PC-3 (cell line): ENCODE results near the gene PLEKHA1.

ENCODE experiments used
- EZH2 ChIP-seq: fragments of 300-600 bp; sonication (generic); IDR thresholded peaks from one replicate; pipeline ENCODE4 v1.6.1; 2017; ENCODE audit warnings: antibody characterized with exemption, mild to moderate bottlenecking, low read length; ENCODE audit not compliant: unreplicated experiment
- EZH2phosphoT487 ChIP-seq: fragments of 300-600 bp; sonication (generic); IDR thresholded peaks from 2 replicates; pipeline ENCODE4 v1.6.1; 2018; ENCODE audit warnings: mild to moderate bottlenecking, antibody characterized with exemption, low read length, borderline replicate concordance
- TF ChIP-seq, protein P1 (sequence below): fragments of 300-600 bp; sonication (generic); conservative IDR thresholded peaks from 2 replicates; pipeline ENCODE4 v1.5.1; 2017; ENCODE audit warnings: antibody characterized with exemption, low read depth, mild to moderate bottlenecking, low read length

GRCh38 chr10:122362031-122362592 is 12.4 kb upstream of the PLEKHA1 start:
- TF ChIP-seq, protein P1, sequence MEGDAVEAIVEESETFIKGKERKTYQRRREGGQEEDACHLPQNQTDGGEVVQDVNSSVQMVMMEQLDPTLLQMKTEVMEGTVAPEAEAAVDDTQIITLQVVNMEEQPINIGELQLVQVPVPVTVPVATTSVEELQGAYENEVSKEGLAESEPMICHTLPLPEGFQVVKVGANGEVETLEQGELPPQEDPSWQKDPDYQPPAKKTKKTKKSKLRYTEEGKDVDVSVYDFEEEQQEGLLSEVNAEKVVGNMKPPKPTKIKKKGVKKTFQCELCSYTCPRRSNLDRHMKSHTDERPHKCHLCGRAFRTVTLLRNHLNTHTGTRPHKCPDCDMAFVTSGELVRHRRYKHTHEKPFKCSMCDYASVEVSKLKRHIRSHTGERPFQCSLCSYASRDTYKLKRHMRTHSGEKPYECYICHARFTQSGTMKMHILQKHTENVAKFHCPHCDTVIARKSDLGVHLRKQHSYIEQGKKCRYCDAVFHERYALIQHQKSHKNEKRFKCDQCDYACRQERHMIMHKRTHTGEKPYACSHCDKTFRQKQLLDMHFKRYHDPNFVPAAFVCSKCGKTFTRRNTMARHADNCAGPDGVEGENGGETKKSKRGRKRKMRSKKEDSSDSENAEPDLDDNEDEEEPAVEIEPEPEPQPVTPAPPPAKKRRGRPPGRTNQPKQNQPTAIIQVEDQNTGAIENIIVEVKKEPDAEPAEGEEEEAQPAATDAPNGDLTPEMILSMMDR = no peak
- TF ChIP-seq EZH2 = no peak
- TF ChIP-seq EZH2phosphoT487 = no peak
